ENCODE results near the gene GRIN2A.

GRIN2A gene

GRCh38 chr16:9805109-9805508 is 377.1 kb downstream of the GRIN2A start:
- DNase-seq, result no peak

- no peak for DNase-seq
Observed at GRCh38 chr16:9802160-9802559, 380.1 kb downstream of the GRIN2A start.

GRCh38 chr16:9801651-9802050 is 380.6 kb downstream of the GRIN2A start:
- DNase-seq, result no peak

GRCh38 chr16:9800186-9800738 is 382.0 kb downstream of the GRIN2A start:
- no peak for DNase-seq

- DNase-seq, result no peak
Observed at GRCh38 chr16:9798952-9799580, 383.2 kb downstream of the GRIN2A start.

GRCh38 chr16:9798474-9798873 is 383.8 kb downstream of the GRIN2A start:
- DNase-seq, result no peak

- DNase-seq, result no peak
Observed at GRCh38 chr16:9797306-9797705, 384.9 kb downstream of the GRIN2A start.

- DNase-seq, result no peak
Observed at GRCh38 chr16:9793623-9794022, 388.6 kb downstream of the GRIN2A start.

- DNase-seq, result no peak
Observed at GRCh38 chr16:9791556-9791955, 390.7 kb downstream of the GRIN2A start.

GRCh38 chr16:9790199-9790598 is 392.0 kb downstream of the GRIN2A start:
- no peak for DNase-seq

- no peak for DNase-seq
Observed at GRCh38 chr16:9787717-9788116, 394.5 kb downstream of the GRIN2A start.

- no peak for DNase-seq
Observed at GRCh38 chr16:9780831-9781230, 401.4 kb downstream of the GRIN2A start.

GRCh38 chr16:9778849-9779248 is 403.4 kb downstream of the GRIN2A start:
- DNase-seq, result no peak

- no peak for DNase-seq
Observed at GRCh38 chr16:9775998-9776397, 406.2 kb downstream of the GRIN2A start.

- DNase-seq, result no peak
Observed at GRCh38 chr16:9773289-9773688, 408.9 kb downstream of the GRIN2A start.

GRCh38 chr16:9772526-9773225 is 409.6 kb downstream of the GRIN2A start:
- DNase-seq, result no peak

GRCh38 chr16:9766891-9767290 is 415.3 kb downstream of the GRIN2A start:
- no peak for DNase-seq

GRCh38 chr16:9763505-9763904 is 418.7 kb downstream of the GRIN2A start:
- no peak for DNase-seq

GRCh38 chr16:9761870-9762269 is 420.4 kb downstream of the GRIN2A start:
- DNase-seq, result no peak

GRCh38 chr16:9757687-9758086 is 424.5 kb downstream of the GRIN2A start:
- no peak for DNase-seq

GRCh38 chr16:9756434-9756833 is 425.8 kb downstream of the GRIN2A start:
- DNase-seq, result no peak

- no peak for DNase-seq
Observed at GRCh38 chr16:9755081-9755480, 427.1 kb downstream of the GRIN2A start.

- DNase-seq, result no peak
Observed at GRCh38 chr16:9741776-9742175, 440.5 kb downstream of the GRIN2A start.

GRCh38 chr16:9739301-9739700 is 442.9 kb downstream of the GRIN2A start:
- no peak for DNase-seq

- no peak for DNase-seq
Observed at GRCh38 chr16:9738690-9739089, 443.5 kb downstream of the GRIN2A start.

Measured in CD4-positive, alpha-beta T cell treated with Interleukin-4 for 1 hour (primary cell).